HepG2 (cell line): ENCODE measurements around the gene RRM2. TPM values are rescaled to one million over a fixed set of nuclear protein-coding genes. Genes with fewer than 3 reads are reported as not detected.

Experiments used
- ATAC-seq: fragments of 200-7000 bp; cut with Tn5 transposase; 3 replicates; pipeline ENCODE4 v1.9.1; 2020; ENCODE audit warnings: mild to moderate bottlenecking, moderate library complexity
- BruUV-seq: library from RNA; stranded (reverse); fragments of 400-500 nt; replicated peaks from 2 replicates; lab custom pipeline; 2021; lab: Mats Ljungman, UMichigan
- CTCF ChIA-PET: fragments of 300-600 bp; formaldehyde crosslinking; extraction: SDS; loops from one replicate; lab custom pipeline; 2021; ENCODE audit warnings: low total read pairs, inconsistent platforms, low intra/inter-chr PET ratio; lab: Yijun Ruan, JAX
- POLR2A ChIA-PET: fragments of 350-600 bp; sonication (Branson Sonifier 250); formaldehyde crosslinking; loops from one replicate; lab custom pipeline; 2020; ENCODE audit warnings: antibody characterized with exemption, inconsistent platforms; lab: Yijun Ruan, JAX
- DNase-seq: peaks from one replicate; pipeline ENCODE4 v3.0.0-alpha.2; 2015; ENCODE audit warnings: low spot score
- FAIRE-seq: peaks from 3 replicates; lab custom pipeline; 2011; peaks lifted over from hg19 to GRCh38; lab: Jason Lieb, UNC
- H2AFZ ChIP-seq: one replicate; pipeline ENCODE4 v1.6.1; 2011; ENCODE audit warnings: low read length, inconsistent platforms
- H3K27ac ChIP-seq: fragments of 300-600 bp; 3 replicates; pipeline ENCODE4 v1.8.0; 2011; ENCODE audit warnings: mixed run types, mild to moderate bottlenecking, mixed read lengths, low read length, inconsistent platforms; ENCODE audit not compliant: insufficient read depth; ENCODE audit errors: extremely low read length
- H3K27me3 ChIP-seq, 2 experiments: fragments of 200-600 bp in 1 of 2; 2 replicates in 1 of 2; 3 replicates in 1 of 2; pipeline versions ENCODE4 v1.6.0 to v1.8.0; 2011; ENCODE audit warnings: low read length in 2 of 2, mild to moderate bottlenecking in 2 of 2, moderate library complexity in 2 of 2, inconsistent platforms in 1 of 2; ENCODE audit not compliant: insufficient read depth in 2 of 2, control insufficient read depth in 1 of 2
- H3K36me3 ChIP-seq, 2 experiments: fragments of 200-600 bp in 1 of 2; replicated peaks in 1 of 2; 2 replicates in 1 of 2; 3 replicates in 1 of 2; pipeline versions ENCODE4 v1.5.1 to v1.8.0; 2011; ENCODE audit warnings: low read length in 2 of 2, inconsistent platforms in 1 of 2; ENCODE audit not compliant: insufficient read depth in 2 of 2, control insufficient read depth in 1 of 2
- H3K4me1 ChIP-seq: 2 replicates; pipeline ENCODE4 v1.5.1; 2012; ENCODE audit warnings: low read length, inconsistent platforms; ENCODE audit not compliant: insufficient read depth
- H3K4me2 ChIP-seq: 2 replicates; pipeline ENCODE4 v1.6.0; 2011; ENCODE audit warnings: low read depth, low read length, inconsistent platforms
- H3K4me3 ChIP-seq, 3 experiments: fragments of 200-600 bp in 1 of 3; sonication (generic), shearing (Covaris generic) in 1 of 3; replicated peaks in 1 of 3; 2 replicates each; pipeline ENCODE4 v1.5.1; 2011 to 2016; ENCODE audit warnings: low read length in 3 of 3, inconsistent platforms in 2 of 3, low read depth in 2 of 3, mild to moderate bottlenecking in 2 of 3, control low read depth in 1 of 3, mixed read lengths in 1 of 3; ENCODE audit not compliant: insufficient read depth in 1 of 3
- H3K79me2 ChIP-seq: one replicate; pipeline ENCODE4 v1.6.1; 2011; ENCODE audit warnings: low read length, inconsistent platforms; ENCODE audit not compliant: insufficient read depth
- H3K9ac ChIP-seq: 2 replicates; pipeline ENCODE4 v1.6.0; 2011; ENCODE audit warnings: mild to moderate bottlenecking, low read depth, low read length, inconsistent platforms; ENCODE audit not compliant: insufficient read depth
- H3K9me3 ChIP-seq: 2 replicates; pipeline ENCODE4 v1.5.1; 2012; ENCODE audit warnings: mild to moderate bottlenecking, low read length
- H4K20me1 ChIP-seq: 2 replicates; pipeline ENCODE4 v1.6.0; 2011; ENCODE audit warnings: inconsistent platforms, mild to moderate bottlenecking, low read length, moderate library complexity; ENCODE audit not compliant: insufficient read depth
- ARID4A ChIP-seq: sonication (generic); formaldehyde crosslinking; IDR thresholded peaks from 2 replicates; pipeline ENCODE4 v1.5.0; 2020; ENCODE audit warnings: mild to moderate bottlenecking, missing genetic modification reagents, borderline replicate concordance
- CCDC6 ChIP-seq: sonication (generic); formaldehyde crosslinking; IDR thresholded peaks from 2 replicates; pipeline ENCODE4 v1.8.1; 2022; ENCODE audit warnings: mild to moderate bottlenecking, missing genetic modification reagents, moderate library complexity
- CREB1 ChIP-seq, 2 experiments: fragments of 450-650 bp in 1 of 2; IDR thresholded peaks; 2 replicates each; pipeline ENCODE4 v1.6.1; 2016 to 2017; ENCODE audit warnings: control low read depth in 1 of 2, mild to moderate bottlenecking in 1 of 2, missing compliant biosample characterization in 1 of 2, missing genetic modification characterization in 1 of 2
- ELF1 ChIP-seq: sonication (generic); formaldehyde crosslinking; IDR thresholded peaks from 2 replicates; pipeline ENCODE4 v1.4.0; 2020; ENCODE audit warnings: missing genetic modification reagents
- ELF3 ChIP-seq: IDR thresholded peaks from 2 replicates; pipeline ENCODE4 v1.6.1; 2016; ENCODE audit warnings: missing genetic modification reagents, missing compliant biosample characterization
- IKZF4 ChIP-seq: sonication (generic); formaldehyde crosslinking; IDR thresholded peaks from 2 replicates; pipeline ENCODE4 v1.5.1; 2020; ENCODE audit warnings: borderline replicate concordance, mild to moderate bottlenecking, low read depth, missing genetic modification reagents; ENCODE audit errors: not compliant biosample characterization
- LCORL ChIP-seq, 2 experiments: fragments of 450-650 bp in 1 of 2; sonication (generic) in 1 of 2; formaldehyde crosslinking in 1 of 2; IDR thresholded peaks; 2 replicates each; pipeline versions ENCODE4 v1.5.0 to v1.6.1; 2017 to 2020; ENCODE audit warnings: antibody characterized with exemption in 1 of 2, missing genetic modification reagents in 1 of 2
- PBX2 ChIP-seq: IDR thresholded peaks from 2 replicates; pipeline ENCODE4 v1.6.1; 2016; ENCODE audit warnings: control low read depth
- TP53 ChIP-seq: sonication (generic); formaldehyde crosslinking; conservative IDR thresholded peaks from 2 replicates; pipeline ENCODE4 v1.4.0; 2020; ENCODE audit warnings: missing genetic modification reagents
- ZFX ChIP-seq: sonication (generic); formaldehyde crosslinking; IDR thresholded peaks from 2 replicates; pipeline ENCODE4 v1.4.0; 2020; ENCODE audit warnings: mild to moderate bottlenecking, low read depth, missing genetic modification reagents, moderate library complexity
- ZNF816 ChIP-seq: sonication (generic); formaldehyde crosslinking; IDR thresholded peaks from 2 replicates; pipeline ENCODE4 v1.8.0; 2022; ENCODE audit warnings: missing genetic modification reagents, mild to moderate bottlenecking, borderline replicate concordance
- WGBS: methylation state at CpG from one replicate; pipeline ENCODE4 v1.1.6; 2017; ENCODE audit warnings: low lambda C conversion rate; 5-methylcytosine and 5-hydroxymethylcytosine counted together
- in situ Hi-C: cut with HindIII; loops from 2 replicates; pipeline ENCODE4 v1.10.0; 2017; ENCODE audit warnings: low pct_unique_long_range_greater_than_20kb; ENCODE audit not compliant: extremely low pct_ligation_motif_present
- intact Hi-C: fragments of 100-400 bp; cut with micrococcal nuclease; formaldehyde crosslinking; loops from one replicate; pipeline ENCODE4 v1.10.0; 2022; ENCODE audit not compliant: unreplicated experiment
- polyA plus RNA-seq, 8 experiments: library from polyadenylated mRNA; depleted of rRNA in 3 of 8; stranded (reverse) in 7 of 8; unstranded in 1 of 8; fragments of >200 nt; fragmentation: Illumina TruSeq in 4 of 8; extraction: Trizol in 4 of 8; gene quantifications; 2 replicates each; pipeline versions ENCODE4 v1.2.1 to v1.2.3, GENCODE V29; 2011 to 2016; ENCODE audit warnings: low read depth in 4 of 8, missing spikeins in 1 of 8, mixed read lengths in 1 of 8; ENCODE audit not compliant: insufficient read depth in 1 of 8
- total RNA-seq, 5 experiments: library from RNA; depleted of rRNA; stranded (reverse); fragments of >200 nt; fragmentation: Illumina TruSeq; extraction: Trizol; gene quantifications; 2 replicates each; pipeline ENCODE4 v1.2.3, GENCODE V29; 2016; ENCODE audit warnings: low read depth in 1 of 5
- TF ChIP-seq, protein P1 (sequence below): sonication (generic); formaldehyde crosslinking; IDR thresholded peaks from 2 replicates; pipeline ENCODE4 v1.4.0; 2020; ENCODE audit warnings: mild to moderate bottlenecking, missing genetic modification reagents
- TF ChIP-seq, protein P2 (sequence below): sonication (generic); formaldehyde crosslinking; IDR thresholded peaks from 2 replicates; pipeline ENCODE4 v1.8.0; 2022; ENCODE audit warnings: mild to moderate bottlenecking, missing genetic modification reagents, moderate library complexity
- TF ChIP-seq, protein P3 (sequence below): sonication (generic); formaldehyde crosslinking; IDR thresholded peaks from 2 replicates; pipeline ENCODE4 v1.5.0; 2020; ENCODE audit warnings: mild to moderate bottlenecking, missing genetic modification reagents, moderate library complexity

Gene RRM2
- total and polyA plus RNA-seq, 2 of the 13 experiments (the other 11 are each of a cell fraction or from before 2014, with no cell fraction given), result 31.3 to 150 TPM

- POLR2A ChIA-PET, result no interaction called here
- BruUV-seq, result no TSS peak
- intact Hi-C loops (no loop called here), in situ Hi-C loops (no loop called here)
- Histone ChIP-seq H4K20me1 (no peaks in the 10 kb centered on the region), H2AFZ (peak overlapping the region; percentile 86), H3K36me3 (no peaks in the 10 kb centered on the region), H3K4me2 (peak overlapping the region; percentile 43), H3K4me3 (peak overlapping the region in 1 of 3 experiments; percentile 8; a peak in 2 of 6 replicates), H3K27me3 (peaks cover 4 to 33% of the 10 kb centered on the region in 2 experiments; a peak in 4 of 5 replicates), H3K4me1 (peaks cover 26% of the 10 kb centered on the region), H3K9ac (no peak overlapping the region), H3K9me3 (no peaks in the 10 kb centered on the region), H3K79me2 (no peaks in the 10 kb centered on the region), H3K27ac (no peak overlapping the region)
- DNase-seq (peak; percentile 56), ATAC-seq (peak; percentile 84), FAIRE-seq (peak; percentile 48)
- WGBS, result 10% methylated on average over 4 of the region's 4 CpGs
- CTCF ChIA-PET, result no interaction called here
- TF ChIP-seq ELF3, result peak; percentile 98
- no peak for TF ChIP-seq TP53
- TF ChIP-seq ELF1, result peak; percentile 78
- no peak for TF ChIP-seq PBX2 (CRISPR knock-in tag)
- TF ChIP-seq, protein P1, sequence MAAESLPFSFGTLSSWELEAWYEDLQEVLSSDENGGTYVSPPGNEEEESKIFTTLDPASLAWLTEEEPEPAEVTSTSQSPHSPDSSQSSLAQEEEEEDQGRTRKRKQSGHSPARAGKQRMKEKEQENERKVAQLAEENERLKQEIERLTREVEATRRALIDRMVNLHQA, result no peak
- TF ChIP-seq, protein P2, sequence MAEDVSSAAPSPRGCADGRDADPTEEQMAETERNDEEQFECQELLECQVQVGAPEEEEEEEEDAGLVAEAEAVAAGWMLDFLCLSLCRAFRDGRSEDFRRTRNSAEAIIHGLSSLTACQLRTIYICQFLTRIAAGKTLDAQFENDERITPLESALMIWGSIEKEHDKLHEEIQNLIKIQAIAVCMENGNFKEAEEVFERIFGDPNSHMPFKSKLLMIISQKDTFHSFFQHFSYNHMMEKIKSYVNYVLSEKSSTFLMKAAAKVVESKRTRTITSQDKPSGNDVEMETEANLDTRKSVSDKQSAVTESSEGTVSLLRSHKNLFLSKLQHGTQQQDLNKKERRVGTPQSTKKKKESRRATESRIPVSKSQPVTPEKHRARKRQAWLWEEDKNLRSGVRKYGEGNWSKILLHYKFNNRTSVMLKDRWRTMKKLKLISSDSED, result no peak
- TF ChIP-seq IKZF4 (CRISPR knock-in tag), result no peak
- no peak for TF ChIP-seq CREB1 (IDR thresholded peaks at IDR 0.05)
- no peak for TF ChIP-seq CREB1 (CRISPR knock-in tag; IDR thresholded peaks at IDR 0.05)
- TF ChIP-seq ARID4A (CRISPR knock-in tag), result 0 out of 2 replicates have a peak, but pooled peaks have one; percentile 16
- TF ChIP-seq ZFX (CRISPR knock-in tag), result 0 out of 2 replicates have a peak, but pooled peaks have one; percentile 26
- TF ChIP-seq, protein P3, sequence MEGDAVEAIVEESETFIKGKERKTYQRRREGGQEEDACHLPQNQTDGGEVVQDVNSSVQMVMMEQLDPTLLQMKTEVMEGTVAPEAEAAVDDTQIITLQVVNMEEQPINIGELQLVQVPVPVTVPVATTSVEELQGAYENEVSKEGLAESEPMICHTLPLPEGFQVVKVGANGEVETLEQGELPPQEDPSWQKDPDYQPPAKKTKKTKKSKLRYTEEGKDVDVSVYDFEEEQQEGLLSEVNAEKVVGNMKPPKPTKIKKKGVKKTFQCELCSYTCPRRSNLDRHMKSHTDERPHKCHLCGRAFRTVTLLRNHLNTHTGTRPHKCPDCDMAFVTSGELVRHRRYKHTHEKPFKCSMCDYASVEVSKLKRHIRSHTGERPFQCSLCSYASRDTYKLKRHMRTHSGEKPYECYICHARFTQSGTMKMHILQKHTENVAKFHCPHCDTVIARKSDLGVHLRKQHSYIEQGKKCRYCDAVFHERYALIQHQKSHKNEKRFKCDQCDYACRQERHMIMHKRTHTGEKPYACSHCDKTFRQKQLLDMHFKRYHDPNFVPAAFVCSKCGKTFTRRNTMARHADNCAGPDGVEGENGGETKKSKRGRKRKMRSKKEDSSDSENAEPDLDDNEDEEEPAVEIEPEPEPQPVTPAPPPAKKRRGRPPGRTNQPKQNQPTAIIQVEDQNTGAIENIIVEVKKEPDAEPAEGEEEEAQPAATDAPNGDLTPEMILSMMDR (CRISPR knock-in tag), result no peak
- no peak for TF ChIP-seq LCORL (IDR thresholded peaks at IDR 0.05)
- peak; percentile 55; the same call in 1 of the 2 replicates for TF ChIP-seq LCORL (CRISPR knock-in tag; IDR thresholded peaks at IDR 0.05)
- no peak for TF ChIP-seq CCDC6 (CRISPR knock-in tag)
- TF ChIP-seq ZNF816 (CRISPR knock-in tag), result no peak
Measured at GRCh38 chr2:10086950-10087349, 35.6 kb upstream of the RRM2 start.
